ENCODE data around the gene PIK3C2B.

DNA sequence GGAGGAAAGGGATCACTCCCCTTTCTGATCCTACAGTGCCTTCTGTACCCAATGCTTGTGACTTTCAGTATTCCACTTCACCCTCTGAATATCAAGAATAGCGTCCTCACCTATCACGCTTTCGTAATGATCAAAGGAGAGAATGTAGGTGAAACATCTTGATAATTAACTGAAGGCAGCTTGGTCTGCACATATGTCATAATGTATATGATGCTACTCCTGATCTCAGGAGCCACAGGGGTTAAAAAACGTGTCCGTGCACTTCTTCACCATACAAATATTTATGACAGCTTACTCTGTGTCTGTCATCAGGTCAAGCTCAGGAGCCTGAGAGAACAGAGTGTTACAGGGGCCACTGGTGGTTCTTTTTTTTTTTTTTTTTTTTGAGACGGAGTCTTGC is 1.2 kb upstream of the PIK3C2B start:
- no peak for TF ChIP-seq CTCF (optimal IDR thresholded peaks at IDR 0.05 in 1 of 3, IDR thresholded peaks at IDR 0.05 in 1 of 3, conservative IDR thresholded peaks at IDR 0.05 in 1 of 3; ENCODE audit: extremely low read depth in 1 of 3, insufficient read depth in 2 of 3, low read length in 3 of 3)
- no peak for TF ChIP-seq EZH2 (IDR thresholded peaks at IDR 0.05; ENCODE audit: low read length)

Data from keratinocyte (primary cell).